Measurements from ENCODE around the gene SRRM4.

The SRRM4 gene

DNA sequence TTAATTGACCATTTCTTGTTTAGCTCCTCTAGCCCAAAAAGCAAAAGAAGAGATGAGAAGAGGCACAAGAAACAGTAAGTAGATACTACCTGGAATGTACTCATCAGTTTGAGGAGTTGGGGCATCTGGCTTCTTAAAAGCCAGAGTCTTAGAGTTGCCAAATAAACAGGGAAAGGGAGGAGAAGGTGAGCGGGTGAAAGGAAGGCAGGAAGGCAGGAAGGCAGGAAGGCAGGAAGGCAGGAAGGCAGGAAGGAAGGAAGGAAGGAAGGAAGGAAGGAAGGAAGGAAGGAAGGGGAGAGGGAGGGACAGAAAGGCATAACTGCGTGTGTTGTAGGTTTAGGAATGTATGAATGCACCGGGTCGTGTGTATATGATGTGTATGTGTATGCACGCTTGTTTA is 140.7 kb downstream of the SRRM4 start:
- no peak for TF ChIP-seq POLR2AphosphoS5 (IDR thresholded peaks at IDR 0.05; ENCODE audit: low read depth)
- no peak for TF ChIP-seq GABPA (IDR thresholded peaks at IDR 0.05; ENCODE audit: low read depth)
- no peak for TF ChIP-seq SPI1 (IDR thresholded peaks at IDR 0.05; ENCODE audit: borderline replicate concordance, low read depth)
- TF ChIP-seq CTCF (IDR thresholded peaks at IDR 0.05; ENCODE audit: insufficient read depth, low read length), result no peak
- TF ChIP-seq, protein P1, sequence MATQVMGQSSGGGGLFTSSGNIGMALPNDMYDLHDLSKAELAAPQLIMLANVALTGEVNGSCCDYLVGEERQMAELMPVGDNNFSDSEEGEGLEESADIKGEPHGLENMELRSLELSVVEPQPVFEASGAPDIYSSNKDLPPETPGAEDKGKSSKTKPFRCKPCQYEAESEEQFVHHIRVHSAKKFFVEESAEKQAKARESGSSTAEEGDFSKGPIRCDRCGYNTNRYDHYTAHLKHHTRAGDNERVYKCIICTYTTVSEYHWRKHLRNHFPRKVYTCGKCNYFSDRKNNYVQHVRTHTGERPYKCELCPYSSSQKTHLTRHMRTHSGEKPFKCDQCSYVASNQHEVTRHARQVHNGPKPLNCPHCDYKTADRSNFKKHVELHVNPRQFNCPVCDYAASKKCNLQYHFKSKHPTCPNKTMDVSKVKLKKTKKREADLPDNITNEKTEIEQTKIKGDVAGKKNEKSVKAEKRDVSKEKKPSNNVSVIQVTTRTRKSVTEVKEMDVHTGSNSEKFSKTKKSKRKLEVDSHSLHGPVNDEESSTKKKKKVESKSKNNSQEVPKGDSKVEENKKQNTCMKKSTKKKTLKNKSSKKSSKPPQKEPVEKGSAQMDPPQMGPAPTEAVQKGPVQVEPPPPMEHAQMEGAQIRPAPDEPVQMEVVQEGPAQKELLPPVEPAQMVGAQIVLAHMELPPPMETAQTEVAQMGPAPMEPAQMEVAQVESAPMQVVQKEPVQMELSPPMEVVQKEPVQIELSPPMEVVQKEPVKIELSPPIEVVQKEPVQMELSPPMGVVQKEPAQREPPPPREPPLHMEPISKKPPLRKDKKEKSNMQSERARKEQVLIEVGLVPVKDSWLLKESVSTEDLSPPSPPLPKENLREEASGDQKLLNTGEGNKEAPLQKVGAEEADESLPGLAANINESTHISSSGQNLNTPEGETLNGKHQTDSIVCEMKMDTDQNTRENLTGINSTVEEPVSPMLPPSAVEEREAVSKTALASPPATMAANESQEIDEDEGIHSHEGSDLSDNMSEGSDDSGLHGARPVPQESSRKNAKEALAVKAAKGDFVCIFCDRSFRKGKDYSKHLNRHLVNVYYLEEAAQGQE (IDR thresholded peaks at IDR 0.05; ENCODE audit: insufficient replicate concordance, low read depth), result no peak
- DNase-seq (ENCODE audit: low read depth in 1 of 2, low spot score in 1 of 2), result no peak
- Histone ChIP-seq H3K27ac (replicated peaks) (no peak overlapping the region), H3K4me3 (replicated peaks; ENCODE audit: insufficient read depth, low read length) (no peak overlapping the region), H3K27me3 (ENCODE audit: insufficient read depth, poor library complexity, severe bottlenecking) (no peaks in the 10 kb centered on the region)

DNA sequence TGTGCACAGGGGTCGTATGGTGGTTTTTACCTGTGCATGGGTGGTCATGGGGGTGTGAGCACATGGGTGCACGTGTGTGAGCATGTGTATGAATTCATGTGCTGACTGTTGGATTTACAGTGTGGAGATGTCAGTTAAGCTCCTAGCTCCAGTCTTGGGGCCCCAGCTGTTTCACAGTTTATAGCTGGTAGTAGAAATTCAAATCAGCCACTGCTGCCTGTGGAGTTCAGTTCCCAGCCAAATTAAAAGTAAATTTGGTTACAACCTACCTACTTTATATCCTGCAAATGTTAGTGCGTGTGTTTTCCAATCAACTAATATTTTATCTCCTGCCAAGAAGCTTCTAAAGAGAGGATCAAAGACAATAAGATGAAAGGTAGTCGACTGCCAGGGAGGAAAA is 141.4 kb downstream of the SRRM4 start:
- Histone ChIP-seq H3K27ac (replicated peaks) (no peak overlapping the region), H3K4me3 (replicated peaks; ENCODE audit: insufficient read depth, low read length) (no peak overlapping the region), H3K27me3 (ENCODE audit: insufficient read depth, poor library complexity, severe bottlenecking) (no peaks in the 10 kb centered on the region)
- DNase-seq (ENCODE audit: low read depth in 1 of 2, low spot score in 1 of 2), result no peak
- TF ChIP-seq CTCF (IDR thresholded peaks at IDR 0.05; ENCODE audit: insufficient read depth, low read length) (no peak), SPI1 (IDR thresholded peaks at IDR 0.05; ENCODE audit: borderline replicate concordance, low read depth) (no peak), POLR2AphosphoS5 (IDR thresholded peaks at IDR 0.05; ENCODE audit: low read depth) (no peak), GABPA (IDR thresholded peaks at IDR 0.05; ENCODE audit: low read depth) (no peak)
- TF ChIP-seq, protein P1 (IDR thresholded peaks at IDR 0.05; ENCODE audit: insufficient replicate concordance, low read depth), result no peak

GRCh38 chr12:119128527-119128926 is 147.2 kb downstream of the SRRM4 start:
- Histone ChIP-seq H3K4me3 (replicated peaks; ENCODE audit: insufficient read depth, low read length) (no peak overlapping the region), H3K27ac (replicated peaks) (no peak overlapping the region), H3K27me3 (ENCODE audit: insufficient read depth, poor library complexity, severe bottlenecking) (no peaks in the 10 kb centered on the region)
- DNase-seq (ENCODE audit: low read depth in 1 of 2, low spot score in 1 of 2), result no peak
- TF ChIP-seq, protein P1 (IDR thresholded peaks at IDR 0.05; ENCODE audit: insufficient replicate concordance, low read depth), result no peak
- TF ChIP-seq SPI1 (IDR thresholded peaks at IDR 0.05; ENCODE audit: borderline replicate concordance, low read depth) (no peak), CTCF (IDR thresholded peaks at IDR 0.05; ENCODE audit: insufficient read depth, low read length) (no peak), GABPA (IDR thresholded peaks at IDR 0.05; ENCODE audit: low read depth) (no peak), POLR2AphosphoS5 (IDR thresholded peaks at IDR 0.05; ENCODE audit: low read depth) (no peak)

All from HL-60 (cell line).